Esophagus squamous epithelium (tissue), 4 donors: ENCODE results near the gene TMEM198.

Experiments
- POLR2A ChIP-seq, 4 donors: fragments of 450-650 bp; IDR thresholded peaks; one replicate each; pipeline ENCODE4 v1.6.1; 2017; ENCODE audit warnings: antibody characterized with exemption in 4 of 4, mild to moderate bottlenecking in 4 of 4, moderate library complexity in 3 of 4
- TF ChIP-seq, protein P1 (sequence below), 6 experiments: fragments of 450-650 bp in 4 of 6; fragments of 200-600 bp in 2 of 6; sonication (generic) in 2 of 6; IDR thresholded peaks; one replicate each; pipeline ENCODE4 v1.5.1; 2016 to 2019; ENCODE audit warnings: antibody characterized with exemption in 6 of 6, mild to moderate bottlenecking in 4 of 6, moderate library complexity in 4 of 6

- TF ChIP-seq, protein P1, sequence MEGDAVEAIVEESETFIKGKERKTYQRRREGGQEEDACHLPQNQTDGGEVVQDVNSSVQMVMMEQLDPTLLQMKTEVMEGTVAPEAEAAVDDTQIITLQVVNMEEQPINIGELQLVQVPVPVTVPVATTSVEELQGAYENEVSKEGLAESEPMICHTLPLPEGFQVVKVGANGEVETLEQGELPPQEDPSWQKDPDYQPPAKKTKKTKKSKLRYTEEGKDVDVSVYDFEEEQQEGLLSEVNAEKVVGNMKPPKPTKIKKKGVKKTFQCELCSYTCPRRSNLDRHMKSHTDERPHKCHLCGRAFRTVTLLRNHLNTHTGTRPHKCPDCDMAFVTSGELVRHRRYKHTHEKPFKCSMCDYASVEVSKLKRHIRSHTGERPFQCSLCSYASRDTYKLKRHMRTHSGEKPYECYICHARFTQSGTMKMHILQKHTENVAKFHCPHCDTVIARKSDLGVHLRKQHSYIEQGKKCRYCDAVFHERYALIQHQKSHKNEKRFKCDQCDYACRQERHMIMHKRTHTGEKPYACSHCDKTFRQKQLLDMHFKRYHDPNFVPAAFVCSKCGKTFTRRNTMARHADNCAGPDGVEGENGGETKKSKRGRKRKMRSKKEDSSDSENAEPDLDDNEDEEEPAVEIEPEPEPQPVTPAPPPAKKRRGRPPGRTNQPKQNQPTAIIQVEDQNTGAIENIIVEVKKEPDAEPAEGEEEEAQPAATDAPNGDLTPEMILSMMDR (IDR thresholded peaks at IDR 0.05), result no peak
- TF ChIP-seq POLR2A (IDR thresholded peaks at IDR 0.05), result no peak
Observed at GRCh38 chr2:219560893-219561178, 17.0 kb downstream of the TMEM198 start.
